Sigmoid colon (tissue), 7 donors: ENCODE data around the gene VPS45. TPM values are rescaled to one million over a fixed set of nuclear protein-coding genes. Genes with fewer than 3 reads are reported as not detected.
A peak's percentile ranks its signal among the peaks of the same experiment; 100 is the strongest.

Experiments
- DNase-seq: peaks from one replicate; pipeline ENCODE4 v3.0.0-alpha.2; 2019
- H3K27ac ChIP-seq, 4 donors: fragments of 200-600 bp; sonication (generic); one replicate each; pipeline ENCODE4 v1.5.1; 2016 to 2019; ENCODE audit warnings: mild to moderate bottlenecking in 1 of 4
- H3K27me3 ChIP-seq, 3 donors: fragments of 200-600 bp; sonication (generic); one replicate each; pipeline ENCODE4 v1.5.1; 2019; ENCODE audit warnings: mild to moderate bottlenecking in 1 of 3
- H3K36me3 ChIP-seq, 4 donors: fragments of 200-600 bp; sonication (generic); one replicate each; pipeline ENCODE4 v1.5.1; 2016 to 2019
- H3K4me1 ChIP-seq, 4 donors: fragments of 200-600 bp; sonication (generic); one replicate each; pipeline ENCODE4 v1.5.1; 2017 to 2019
- H3K4me3 ChIP-seq, 4 donors: fragments of 200-600 bp; sonication (generic); one replicate each; pipeline ENCODE4 v1.5.1; 2017 to 2019; ENCODE audit warnings: mild to moderate bottlenecking in 2 of 4, moderate library complexity in 1 of 4
- H3K9me3 ChIP-seq, 4 donors: fragments of 200-600 bp in 3 of 4; sonication (generic) in 3 of 4; one replicate each; pipeline versions ENCODE4 v1.5.1 to v1.6.1; 2013 to 2019
- EP300 ChIP-seq, 4 donors: sonication (generic); formaldehyde crosslinking; IDR thresholded peaks; one replicate each; pipeline ENCODE4 v1.6.1; 2017; ENCODE audit warnings: antibody characterized with exemption in 4 of 4
- POLR2A ChIP-seq, 2 donors: fragments of 450-650 bp; IDR thresholded peaks; one replicate each; pipeline ENCODE4 v1.6.1; 2016; ENCODE audit warnings: antibody characterized with exemption in 2 of 2, mild to moderate bottlenecking in 2 of 2, moderate library complexity in 2 of 2
- POLR2AphosphoS5 ChIP-seq, 4 donors: sonication (generic); formaldehyde crosslinking; IDR thresholded peaks; one replicate each; pipeline ENCODE4 v1.6.1; 2017; ENCODE audit warnings: antibody characterized with exemption in 4 of 4
- WGBS, 2 donors: extraction: QIAGEN DNeasy Blood & Tissue Kit; methylation state at CpG; one replicate each; pipeline ENCODE4 v1.1.7; 2013; 5-methylcytosine and 5-hydroxymethylcytosine counted together
- intact Hi-C: fragments of 100-400 bp; cut with DNase I; formaldehyde crosslinking; loops from one replicate; pipeline ENCODE4 v1.15.1; 2023
- polyA plus RNA-seq, 3 donors: library from polyadenylated mRNA; stranded (reverse); fragments of 200-250 nt; gene quantifications; one replicate each; pipeline ENCODE4 v1.2.3, GENCODE V29; 2013
- total RNA-seq, 4 donors: library from RNA; depleted of rRNA; stranded (reverse); fragments of >200 nt; gene quantifications; one replicate each; pipeline ENCODE4 v1.1.0, GENCODE V29; 2016
- TF ChIP-seq, protein P1 (sequence below), 4 experiments: fragments of 450-650 bp in 3 of 4; fragments of 200-600 bp in 1 of 4; IDR thresholded peaks; one replicate each; pipeline ENCODE4 v1.5.1; 2016 to 2019; ENCODE audit warnings: antibody characterized with exemption in 4 of 4, mild to moderate bottlenecking in 3 of 4, moderate library complexity in 2 of 4
- donor health status: healthy with polysubstance abuse.
- donor health status: Bipolar disorder and iron deficiency.
- donor health status: healthy.

VPS45 gene
- total and polyA plus RNA-seq, 7 donors: 16.2 to 68.1 (median 44.6) TPM

DNA sequence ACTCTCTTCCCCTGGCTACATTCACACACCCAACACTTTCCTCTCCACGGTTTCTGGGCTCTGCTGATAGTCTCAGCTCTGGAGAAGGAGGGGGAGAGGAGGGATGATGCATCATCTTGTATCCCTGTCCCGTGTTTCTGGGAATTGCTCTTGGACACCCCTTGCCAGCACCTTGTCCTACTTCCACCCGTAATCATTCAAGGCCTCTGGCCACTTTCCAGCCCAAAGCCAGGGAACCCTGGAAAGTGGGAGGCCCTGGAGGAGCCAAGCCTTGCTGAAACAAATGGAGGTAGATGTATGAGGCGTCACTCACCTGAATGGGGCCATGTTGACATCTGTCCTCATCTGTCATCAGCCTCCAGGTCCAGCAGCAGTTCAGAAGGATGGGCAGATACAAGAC is 86.6 kb downstream of the VPS45 start:
- Histone ChIP-seq H3K4me1 (peaks cover 0 to 76% (median 67%) of the 10 kb centered on the region in 4 donors), H3K27ac (peak overlapping the region; percentile 98 to 100 (median 99)), H3K36me3 (peaks cover 28 to 66% (median 41%) of the 10 kb centered on the region in 4 donors), H3K4me3 (peak overlapping the region in 2 of 4 donors; percentile 73 to 96), H3K9me3 (no peaks in the 10 kb centered on the region), H3K27me3 (no peaks in the 10 kb centered on the region)
- WGBS, 2 donors: 61 to 71% methylated on average over 4 of the region's 4 CpGs
- DNase-seq: peak; percentile 88
- peak in 3 of 4 donors; percentile 16 to 68 (median 34) for TF ChIP-seq EP300 (IDR thresholded peaks at IDR 0.05)
- peak in 3 of 4 donors; percentile 37 to 78 (median 67) for TF ChIP-seq POLR2AphosphoS5 (IDR thresholded peaks at IDR 0.05)
- no peak for TF ChIP-seq POLR2A (IDR thresholded peaks at IDR 0.05)
- intact Hi-C loops: loop anchor here (5.0 kb wide), 1 partner anchor 408 kb away; no protein-coding TSS in a partner anchor

DNA sequence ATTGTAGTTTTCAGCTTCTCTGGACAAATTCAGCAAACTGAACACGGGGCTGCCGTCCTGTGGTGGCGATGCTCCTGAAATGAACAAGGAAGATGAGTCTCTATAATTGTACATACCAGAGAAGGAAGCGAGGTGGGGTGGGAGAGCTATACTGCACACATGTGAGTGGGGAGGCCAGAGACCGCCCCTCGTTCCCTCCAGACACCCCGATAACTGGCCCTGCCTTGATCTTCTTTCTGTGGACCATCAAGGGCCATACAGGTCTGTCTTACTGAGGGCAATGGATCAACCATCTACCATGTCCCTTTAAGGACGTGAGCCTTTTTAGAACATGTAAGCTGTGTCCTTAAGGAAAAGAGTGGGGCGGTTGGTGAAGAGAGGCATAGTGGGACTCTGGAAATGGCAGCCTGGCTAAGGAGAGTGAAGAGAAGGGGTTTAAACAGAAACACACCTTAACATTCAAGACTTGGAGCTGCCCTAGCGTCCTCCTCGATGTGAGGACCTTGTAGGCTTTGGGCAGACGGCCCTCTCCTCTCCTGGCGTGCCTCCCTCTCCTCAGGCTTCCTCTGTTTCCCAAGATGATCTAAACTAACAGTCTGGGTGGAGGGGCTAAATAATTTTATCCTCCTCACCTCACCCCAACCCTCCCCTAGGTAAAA is 88.0 kb downstream of the VPS45 start:
- TF ChIP-seq POLR2A (IDR thresholded peaks at IDR 0.05) (no peak), POLR2AphosphoS5 (IDR thresholded peaks at IDR 0.05) (peak in 2 of 4 donors; percentile 5 to 26)
- DNase-seq: no peak
- Histone ChIP-seq H3K27me3 (no peaks in the 10 kb centered on the region), H3K4me1 (peaks cover 0 to 90% (median 80%) of the 10 kb centered on the region in 4 donors), H3K36me3 (peaks cover 34 to 74% (median 48%) of the 10 kb centered on the region in 4 donors), H3K27ac (peak overlapping the region; percentile 98 to 100 (median 99)), H3K4me3 (peak overlapping the region in 2 of 4 donors; percentile 73 to 96), H3K9me3 (no peaks in the 10 kb centered on the region)
- intact Hi-C loops: no loop called here
- 90 to 95% methylated on average over 13 of the region's 13 CpGs for WGBS, 2 donors

DNA sequence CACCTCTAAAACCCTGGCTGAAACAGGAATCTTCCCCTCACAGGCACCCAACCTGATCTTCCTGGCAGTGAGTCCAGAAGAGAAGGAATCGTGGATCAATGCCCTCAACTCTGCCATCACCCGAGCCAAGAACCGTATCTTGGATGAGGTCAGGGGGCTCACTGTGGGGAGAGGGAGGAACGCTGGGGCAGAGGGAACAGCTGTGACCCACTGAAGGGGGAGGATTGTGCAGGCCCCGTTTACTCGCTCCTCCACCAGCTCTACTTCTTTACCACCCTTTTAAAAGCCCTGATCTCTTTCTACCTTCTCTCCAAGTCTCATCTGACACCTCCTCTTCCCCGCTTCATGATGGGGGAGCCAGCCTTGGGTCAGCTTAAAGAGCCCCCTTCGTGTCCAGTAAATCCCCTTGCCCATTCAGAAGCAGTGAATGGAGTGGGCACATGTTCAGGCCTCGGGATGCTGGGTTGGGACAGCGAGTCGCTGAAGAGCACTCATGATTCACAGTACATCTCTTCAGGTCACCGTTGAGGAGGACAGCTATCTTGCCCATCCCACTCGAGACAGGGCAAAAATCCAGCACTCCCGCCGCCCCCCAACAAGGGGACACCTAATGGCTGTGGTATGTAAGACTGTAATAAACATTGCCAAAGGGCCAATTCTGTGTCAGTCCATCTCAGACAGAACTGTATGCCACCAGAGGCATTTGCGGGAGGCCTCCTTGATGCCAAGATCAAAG is 89.5 kb downstream of the VPS45 start:
- intact Hi-C loops: no loop called here
- Histone ChIP-seq H3K27ac (peak overlapping the region; percentile 98 to 100 (median 99)), H3K27me3 (no peaks in the 10 kb centered on the region), H3K36me3 (peaks cover 30 to 74% (median 48%) of the 10 kb centered on the region in 4 donors), H3K9me3 (no peaks in the 10 kb centered on the region), H3K4me3 (no peak overlapping the region), H3K4me1 (peaks cover 0 to 99% (median 95%) of the 10 kb centered on the region in 4 donors)
- TF ChIP-seq POLR2A (IDR thresholded peaks at IDR 0.05) (no peak), EP300 (IDR thresholded peaks at IDR 0.05) (no peak), POLR2AphosphoS5 (IDR thresholded peaks at IDR 0.05) (peak in 2 of 4 donors; percentile 40 to 48)
- TF ChIP-seq, protein P1, sequence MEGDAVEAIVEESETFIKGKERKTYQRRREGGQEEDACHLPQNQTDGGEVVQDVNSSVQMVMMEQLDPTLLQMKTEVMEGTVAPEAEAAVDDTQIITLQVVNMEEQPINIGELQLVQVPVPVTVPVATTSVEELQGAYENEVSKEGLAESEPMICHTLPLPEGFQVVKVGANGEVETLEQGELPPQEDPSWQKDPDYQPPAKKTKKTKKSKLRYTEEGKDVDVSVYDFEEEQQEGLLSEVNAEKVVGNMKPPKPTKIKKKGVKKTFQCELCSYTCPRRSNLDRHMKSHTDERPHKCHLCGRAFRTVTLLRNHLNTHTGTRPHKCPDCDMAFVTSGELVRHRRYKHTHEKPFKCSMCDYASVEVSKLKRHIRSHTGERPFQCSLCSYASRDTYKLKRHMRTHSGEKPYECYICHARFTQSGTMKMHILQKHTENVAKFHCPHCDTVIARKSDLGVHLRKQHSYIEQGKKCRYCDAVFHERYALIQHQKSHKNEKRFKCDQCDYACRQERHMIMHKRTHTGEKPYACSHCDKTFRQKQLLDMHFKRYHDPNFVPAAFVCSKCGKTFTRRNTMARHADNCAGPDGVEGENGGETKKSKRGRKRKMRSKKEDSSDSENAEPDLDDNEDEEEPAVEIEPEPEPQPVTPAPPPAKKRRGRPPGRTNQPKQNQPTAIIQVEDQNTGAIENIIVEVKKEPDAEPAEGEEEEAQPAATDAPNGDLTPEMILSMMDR (IDR thresholded peaks at IDR 0.05): no peak
- no peak for DNase-seq
- 88 to 89% methylated on average over 16 of the region's 16 CpGs for WGBS, 2 donors

- H3K36me3 ChIP-seq: peaks cover 30 to 55% (median 36%) of the 10 kb centered on the region in 4 donors
Observed at GRCh38 chr1:150159550-150159949, 92.0 kb downstream of the VPS45 start.

GRCh38 chr1:150160964-150161621 is 93.5 kb downstream of the VPS45 start:
- peaks cover 20 to 39% (median 28%) of the 10 kb centered on the region in 4 donors for H3K36me3 ChIP-seq
- no peak overlapping the region for H3K4me3 ChIP-seq
- DNase-seq: no peak
- peak overlapping the region; percentile 98 to 100 (median 99) for H3K27ac ChIP-seq
- no peaks in the 10 kb centered on the region for H3K27me3 ChIP-seq
- intact Hi-C loops: loop anchor here (5.0 kb wide), 1 partner anchor 121 kb away; the partner anchor contains the start of gene CIART
- 50 to 78% methylated on average over 7 of the region's 7 CpGs for WGBS, 2 donors
- H3K9me3 ChIP-seq: no peaks in the 10 kb centered on the region
- H3K4me1 ChIP-seq: peaks cover 0 to 98% (median 93%) of the 10 kb centered on the region in 4 donors
- TF ChIP-seq POLR2A (IDR thresholded peaks at IDR 0.05) (no peak), POLR2AphosphoS5 (IDR thresholded peaks at IDR 0.05) (peak in 2 of 4 donors; percentile 54 to 58)

More at GRCh38 chr1:150159550-150159949, 92.0 kb downstream of the VPS45 start:
- TF ChIP-seq, protein P1 (IDR thresholded peaks at IDR 0.05): no peak
- TF ChIP-seq EP300 (IDR thresholded peaks at IDR 0.05) (no peak), POLR2AphosphoS5 (IDR thresholded peaks at IDR 0.05) (no peak), POLR2A (IDR thresholded peaks at IDR 0.05) (no peak)
- no peak for DNase-seq
- H3K27me3 ChIP-seq: no peaks in the 10 kb centered on the region
- no peaks in the 10 kb centered on the region for H3K9me3 ChIP-seq
- H3K4me3 ChIP-seq: no peak overlapping the region
- H3K4me1 ChIP-seq: peaks cover 0 to 99% (median 94%) of the 10 kb centered on the region in 4 donors
- peak overlapping the region; percentile 98 to 100 (median 99) for H3K27ac ChIP-seq
- WGBS, 2 donors: 52 to 70% methylated on average over 8 of the region's 8 CpGs
- intact Hi-C loops: no loop called here
